Measurements from ENCODE around the gene HTR7.
"Not testable (repeated sequence)": the region's sequence is repeated elsewhere in the genome, so short reads cannot be mapped to it uniquely, and the experiment has no call there.

Gene HTR7
- total RNA-seq = 0 to 0.98 (median 0.36) reads per million in 4 experiments

DNA sequence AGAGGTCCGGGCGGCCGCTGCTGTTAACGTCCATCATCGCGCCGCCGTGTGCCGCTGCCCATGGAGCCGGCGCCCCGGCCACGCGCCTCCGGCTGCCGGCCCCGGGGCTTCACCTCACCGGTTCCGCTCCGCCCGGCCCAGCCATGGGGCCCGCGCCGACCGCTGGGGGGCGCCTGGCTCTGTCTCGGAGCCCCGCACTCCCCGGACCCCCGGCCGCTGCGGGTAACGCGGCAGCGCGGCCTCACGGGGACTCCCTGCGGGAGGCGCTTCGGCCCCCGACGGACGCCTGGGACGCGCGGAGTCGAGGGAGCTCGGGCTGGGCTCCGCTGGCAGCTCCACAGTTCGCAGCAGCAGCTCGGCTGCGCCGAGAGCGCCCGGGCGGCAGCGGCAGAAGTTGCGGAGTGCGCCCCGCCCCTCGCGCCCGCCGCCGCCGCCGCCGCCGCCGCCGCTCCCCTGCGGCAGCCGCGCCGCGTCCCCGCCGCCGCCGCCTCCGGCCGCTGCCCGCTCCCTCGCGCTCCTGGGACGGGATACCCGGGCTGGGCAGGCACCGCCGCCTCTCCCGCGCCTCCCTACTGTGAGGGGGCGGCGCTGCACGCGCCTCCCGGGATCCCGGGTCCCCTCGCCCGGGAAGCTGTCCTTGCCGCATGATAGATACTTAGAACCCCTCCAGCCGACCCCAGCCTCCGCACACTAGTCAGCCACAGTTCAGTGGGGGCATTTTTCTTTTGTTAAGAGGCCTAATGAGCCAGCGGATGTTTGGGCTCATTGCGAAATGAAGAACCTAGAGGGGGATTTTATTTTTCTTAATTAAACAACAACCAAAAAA lies at the start of gene HTR7:
Gene HTR7, minus strand, starts transcription at position 405 of the 826 bp plus-strand sequence. Its CDS starts 368 bp downstream, at position 37.
- DNase-seq = peak; percentile 38

DNA sequence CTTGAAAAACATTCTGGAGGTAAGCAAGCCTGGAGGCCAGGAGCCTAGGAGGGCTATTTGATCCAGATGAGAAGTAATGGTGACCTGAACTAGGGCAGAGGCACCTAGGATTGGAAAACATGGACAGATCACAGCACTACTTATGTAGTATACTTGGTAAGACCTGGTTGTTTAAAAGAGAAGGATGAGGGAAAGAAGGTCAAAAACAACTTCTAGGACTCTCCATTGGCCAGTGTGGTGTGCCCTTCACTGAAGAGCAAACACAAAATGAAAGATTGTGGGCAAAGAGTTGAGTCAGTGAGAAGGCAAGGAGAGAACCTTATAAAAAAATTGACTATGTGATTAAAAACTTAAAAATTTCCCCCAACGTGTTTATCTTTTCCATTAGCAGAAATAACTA lies 48.8 kb upstream of the HTR7 start:
- DNase-seq = no peak

DNA sequence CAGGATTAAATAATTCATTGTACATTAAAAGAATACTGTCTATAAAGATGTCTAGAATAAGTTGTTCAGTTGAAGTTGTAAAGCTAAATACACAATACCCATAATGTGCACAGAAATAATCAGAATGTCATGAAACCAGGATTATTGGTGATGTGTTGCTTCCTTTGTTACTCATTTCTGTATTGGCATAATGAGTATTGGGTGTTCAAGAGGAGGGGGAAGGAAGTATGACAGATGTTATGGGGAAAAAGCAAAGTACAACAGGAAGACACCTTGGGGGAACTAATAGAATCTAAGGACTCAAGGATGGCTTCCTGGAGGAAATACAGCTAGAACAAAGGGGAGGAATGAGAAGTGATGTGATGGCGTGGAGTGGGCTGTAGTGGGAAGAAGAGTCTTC lies 48.1 kb upstream of the HTR7 start:
- no peak for DNase-seq

DNA sequence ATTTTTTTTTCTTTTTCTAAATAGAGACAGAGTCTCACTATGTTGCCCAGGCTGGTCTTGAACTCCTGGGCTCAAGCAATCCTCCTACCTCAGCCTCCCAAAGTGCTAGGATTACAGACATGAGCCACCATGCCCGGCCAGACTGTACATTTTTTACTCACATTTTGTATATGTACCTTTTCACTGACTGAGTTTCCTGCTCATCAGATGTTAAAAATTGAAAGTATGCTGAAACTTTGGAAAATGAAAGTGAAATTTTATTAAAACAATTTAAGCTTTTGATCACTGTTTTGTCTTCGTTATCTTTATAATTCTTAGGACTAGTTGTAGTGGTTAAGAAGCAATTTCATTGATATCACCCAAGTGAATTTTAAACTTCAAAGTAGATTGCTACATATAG lies 39.1 kb upstream of the HTR7 start:
- not testable (repeated sequence) for DNase-seq

DNA sequence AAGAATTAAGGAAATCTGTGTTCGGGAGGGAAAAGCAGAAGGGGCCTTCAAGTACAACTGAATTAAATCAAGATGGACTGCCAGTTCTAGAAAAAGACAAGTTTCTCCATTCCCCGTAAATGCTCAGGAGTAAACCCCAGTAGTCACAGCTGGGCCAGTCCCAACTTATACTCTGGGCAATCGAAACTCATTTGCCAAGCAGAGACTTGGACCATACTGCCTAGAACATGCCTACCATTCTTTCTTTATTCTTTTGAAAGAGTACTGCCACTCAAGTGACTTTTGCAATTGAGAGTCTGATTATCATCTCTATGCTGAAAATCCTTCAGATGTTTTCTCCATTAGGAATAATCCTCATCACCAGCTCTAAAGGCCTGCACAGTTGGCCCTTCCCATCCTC lies 35.4 kb upstream of the HTR7 start:
- no peak for DNase-seq

- DNase-seq = no peak
Measured at GRCh38 chr10:90890347-90890746, 32.5 kb upstream of the HTR7 start.

GRCh38 chr10:90889636-90890035 lies 31.8 kb upstream of the HTR7 start:
- no peak for DNase-seq

DNA sequence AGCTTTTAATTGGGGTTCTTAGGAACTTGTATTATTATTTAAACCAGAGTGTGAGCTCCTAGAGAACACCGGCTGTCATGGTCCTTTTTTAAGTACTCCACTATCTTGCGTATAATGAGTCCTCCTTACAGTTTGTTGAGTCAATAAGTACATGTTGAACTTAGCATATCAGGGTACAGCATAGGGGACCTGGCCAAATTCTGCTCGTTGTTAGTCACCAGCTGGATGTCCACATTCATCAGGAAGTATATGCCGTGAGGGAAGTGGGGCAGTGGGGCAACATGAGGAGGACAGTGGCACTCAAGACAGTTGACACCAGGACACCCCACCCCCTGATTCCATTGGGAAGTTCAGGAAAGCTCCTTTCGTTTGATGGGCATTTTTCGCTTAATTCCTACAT lies 30.5 kb upstream of the HTR7 start:
- DNase-seq = no peak

DNA sequence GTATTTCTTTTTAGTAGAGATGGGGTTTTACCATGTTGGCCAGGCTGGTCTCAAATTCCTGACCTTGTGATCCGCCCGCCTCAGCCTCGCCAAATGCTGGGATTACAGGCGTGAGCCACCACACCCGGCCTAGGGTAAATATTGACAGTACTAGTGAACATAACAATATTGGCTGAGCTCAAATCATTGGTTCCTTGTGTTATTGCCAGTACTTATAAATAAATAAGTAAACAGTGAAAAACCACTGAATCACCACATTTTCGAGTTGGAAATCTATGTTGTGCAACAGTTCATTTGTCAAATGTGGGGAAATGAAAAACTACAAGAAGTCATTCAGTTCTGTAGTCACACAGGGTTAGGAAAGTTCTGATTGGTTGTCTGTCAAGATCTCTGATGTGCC lies 29.7 kb upstream of the HTR7 start:
- DNase-seq = no peak

- no peak for DNase-seq
Measured at GRCh38 chr10:90885176-90885575, 27.3 kb upstream of the HTR7 start.

- no peak for DNase-seq
Measured at GRCh38 chr10:90884431-90884830, 26.6 kb upstream of the HTR7 start.

DNA sequence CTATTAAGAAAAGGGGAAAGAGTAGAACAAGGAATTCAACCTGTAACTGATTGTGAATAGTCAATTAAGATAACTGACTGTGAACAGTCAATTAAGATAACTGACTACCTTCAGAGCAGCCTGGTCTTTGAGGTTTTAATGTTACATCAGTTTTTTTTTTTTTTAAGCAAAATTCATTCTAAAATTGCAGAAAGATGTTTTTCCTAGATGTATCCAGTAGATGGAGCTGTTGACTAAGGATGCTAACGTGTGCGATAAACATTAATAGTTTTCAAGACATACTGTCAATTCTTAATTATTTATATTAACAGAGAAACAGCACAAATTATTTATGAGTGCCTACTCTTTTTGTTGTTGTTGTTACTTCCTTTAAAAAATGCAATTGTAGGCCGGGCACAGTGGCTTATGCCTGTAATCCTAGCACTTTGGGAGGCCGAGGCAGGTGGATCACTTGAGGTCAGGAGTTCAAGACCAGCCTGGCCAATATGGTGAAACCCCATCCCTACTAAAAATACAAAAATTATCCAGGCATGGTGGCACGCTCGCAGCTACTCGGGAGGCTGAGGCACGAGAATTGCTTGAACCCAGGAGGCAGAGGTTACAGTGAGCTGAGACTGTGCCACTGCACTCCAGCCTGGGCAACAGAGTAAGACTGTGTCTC lies 22.4 kb upstream of the HTR7 start:
- DNase-seq = not testable (repeated sequence)

DNA sequence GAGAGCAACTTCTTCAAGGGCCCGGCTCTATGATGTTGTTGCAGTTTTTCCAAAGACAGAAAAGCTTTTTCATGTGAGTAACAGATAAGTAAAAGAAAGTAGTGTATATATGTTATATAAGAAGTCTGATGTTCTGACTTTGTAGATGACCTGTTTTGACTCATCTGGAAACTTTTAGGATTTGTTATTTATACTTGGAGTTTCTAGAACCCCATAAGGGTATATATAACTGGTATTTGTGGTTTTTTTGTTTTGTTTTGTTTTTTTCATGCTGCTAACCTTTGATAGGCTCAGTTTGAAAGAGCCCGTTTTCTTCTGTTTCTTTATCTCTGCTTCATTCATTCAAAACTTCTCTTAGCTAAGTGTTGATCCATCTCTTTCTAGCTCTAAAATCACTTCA lies 21.2 kb upstream of the HTR7 start:
- no peak for DNase-seq

DNA sequence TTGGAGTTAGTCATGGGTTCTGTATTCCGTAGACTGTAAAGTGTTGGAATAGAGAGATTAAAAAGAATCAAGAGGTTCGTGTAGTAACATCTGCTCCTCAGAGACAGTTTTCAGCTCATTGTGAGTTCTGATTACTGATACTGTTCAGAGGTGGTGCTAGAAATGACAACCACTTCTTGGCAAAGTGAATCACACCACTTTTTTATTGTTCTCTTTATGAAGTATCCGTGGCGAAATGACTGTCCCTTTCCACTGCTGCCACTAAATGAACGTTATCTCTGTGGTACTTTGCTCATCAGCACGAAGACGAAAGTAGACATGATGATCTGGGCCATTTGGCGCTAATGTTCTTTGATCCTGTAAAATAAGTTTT lies 14.8 kb upstream of the HTR7 start:
- DNase-seq = no peak

GRCh38 chr10:90871766-90872647 lies 14.2 kb upstream of the HTR7 start, which contains the start of gene RPP30:
TSS of gene RPP30 (plus strand) at chr10:90871974. CDS start at chr10:90871987, 13 bp downstream.
- DNase-seq = peak; percentile 66

DNA sequence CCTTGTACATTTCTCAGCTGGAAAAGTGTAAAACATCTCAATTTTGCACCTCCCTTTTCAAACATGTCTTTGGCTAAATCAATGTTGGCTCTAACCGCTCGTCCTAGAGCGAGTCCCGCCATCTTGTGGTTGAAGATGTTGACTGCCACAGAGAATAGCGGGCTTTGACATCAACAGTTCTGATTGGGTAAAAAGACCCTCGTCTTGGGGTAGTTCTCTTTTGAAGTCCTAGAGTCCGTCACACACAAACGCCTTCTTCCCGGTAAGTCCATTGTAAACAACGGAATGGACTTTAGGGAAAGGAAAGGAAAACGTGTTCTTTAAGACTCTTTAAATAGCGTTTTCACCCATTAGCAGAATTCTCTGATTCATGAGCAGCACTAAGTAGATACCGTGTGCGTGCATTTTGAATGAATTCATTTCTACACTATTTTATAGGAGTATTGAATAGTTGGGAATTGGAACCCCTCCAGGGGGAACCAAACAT lies 13.5 kb upstream of the HTR7 start:
- DNase-seq = peak; percentile 1

GRCh38 chr10:90866050-90866598 lies 8.3 kb upstream of the HTR7 start:
- DNase-seq = no peak

DNA sequence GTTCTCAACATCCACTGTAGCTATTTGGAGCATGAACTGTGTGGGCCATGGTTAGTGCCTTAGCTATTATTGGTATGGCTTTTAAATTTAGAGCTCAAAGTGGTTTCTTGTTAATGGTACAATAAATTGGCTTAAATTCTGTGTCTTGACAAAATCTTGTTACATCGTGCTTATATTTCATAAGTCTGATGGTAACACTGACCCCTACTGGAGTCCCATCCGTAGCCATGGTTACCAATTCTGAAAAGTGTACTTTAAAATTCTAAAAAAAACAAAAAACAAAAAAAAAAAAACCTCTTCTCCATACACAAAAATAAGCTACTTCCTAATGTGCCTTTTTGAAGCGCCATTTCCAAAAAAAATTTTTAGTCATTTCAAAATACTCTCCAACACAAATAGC lies 7.6 kb upstream of the HTR7 start:
- DNase-seq = no peak

GRCh38 chr10:90862908-90863514 lies 5.2 kb upstream of the HTR7 start:
- DNase-seq = no peak

DNA sequence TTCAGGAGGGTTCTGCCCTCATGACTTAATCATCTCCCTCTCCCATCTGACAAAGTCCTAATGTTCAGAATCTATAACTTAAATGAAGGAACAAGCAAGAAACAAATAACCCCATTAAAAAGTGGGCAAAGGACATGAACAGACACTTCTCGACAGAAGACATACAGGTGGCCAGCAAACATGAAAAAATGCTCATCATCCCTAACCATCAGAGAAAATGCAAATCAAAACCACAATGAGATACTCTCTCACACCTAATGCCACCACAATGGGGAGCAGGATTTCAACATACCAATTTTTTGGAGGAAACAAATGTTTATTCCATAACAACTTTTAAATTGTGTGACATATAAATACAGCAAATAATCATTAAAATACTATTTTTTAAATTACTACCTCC lies 3.0 kb upstream of the HTR7 start:
- no peak for DNase-seq

DNA sequence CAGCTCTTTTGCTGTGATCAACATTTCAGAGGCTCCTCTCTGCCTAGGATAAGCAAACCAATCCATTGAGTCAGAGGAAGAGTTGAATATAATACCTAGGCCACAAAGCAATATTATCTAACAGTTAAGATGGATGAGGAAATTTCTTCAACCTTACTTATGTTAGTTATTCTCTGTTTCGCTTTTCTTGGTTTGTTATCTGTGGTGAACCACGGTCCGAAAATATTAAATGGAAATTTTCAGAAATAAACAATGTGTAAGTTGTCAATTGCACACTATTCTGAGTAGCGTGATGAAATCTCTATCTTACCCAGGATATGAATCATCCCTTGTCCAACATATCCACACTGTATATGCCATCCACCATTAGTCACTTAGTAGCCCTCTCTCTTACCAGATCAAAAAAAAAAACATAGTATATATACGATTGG lies 1.5 kb upstream of the HTR7 start:
- no peak for DNase-seq

DNA sequence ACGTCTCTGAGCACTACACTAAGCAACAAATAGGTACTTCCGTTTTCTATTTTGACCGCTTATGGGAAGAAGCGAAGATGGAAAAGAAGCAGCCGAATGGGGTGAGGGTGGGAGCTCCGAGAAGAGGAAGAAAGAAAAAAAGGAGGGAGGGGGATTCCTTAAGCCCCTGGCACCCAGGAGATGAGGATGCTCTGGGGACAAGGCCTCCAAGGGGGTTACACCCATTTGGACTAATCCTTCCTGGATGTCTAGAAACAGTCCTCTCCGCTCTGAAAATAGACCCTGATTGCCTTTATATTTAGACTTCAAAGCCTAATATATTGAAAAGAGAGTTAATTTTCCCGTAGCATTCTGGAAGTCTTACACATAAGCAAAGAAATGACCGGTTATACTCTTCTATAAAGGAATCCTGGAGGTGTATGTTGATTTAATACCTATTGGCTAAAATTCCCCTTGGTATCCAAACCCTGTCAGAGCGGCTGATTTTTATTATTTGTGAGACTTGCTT lies 676 bp upstream of the HTR7 start:
- DNase-seq = no peak
